OCI-LY1 (cell line): ENCODE results near the gene NPS.

Experiments used
- H2AFZ ChIP-seq: fragments of 200-600 bp; sonication (generic), shearing (Covaris generic); 2 replicates; pipeline ENCODE4 v1.6.0; 2014; ENCODE audit warnings: antibody characterized with exemption, mild to moderate bottlenecking, low read length
- H3F3A ChIP-seq: fragments of 200-600 bp; sonication (generic), shearing (Covaris generic); 2 replicates; pipeline ENCODE4 v1.6.0; 2014; ENCODE audit warnings: mild to moderate bottlenecking, antibody characterized with exemption, low read length, moderate library complexity; ENCODE audit not compliant: insufficient read depth
- H3K27ac ChIP-seq: fragments of 200-600 bp; sonication (generic); 2 replicates; pipeline ENCODE4 v1.5.1; 2014; ENCODE audit warnings: low read length, mixed run types, mild to moderate bottlenecking, low read depth; ENCODE audit not compliant: poor library complexity, severe bottlenecking
- H3K27me3 ChIP-seq: fragments of 200-600 bp; sonication (generic); 2 replicates; pipeline ENCODE4 v1.6.0; 2014; ENCODE audit warnings: antibody characterized with exemption, mild to moderate bottlenecking, low read length, moderate library complexity; ENCODE audit not compliant: insufficient read depth
- H3K36me3 ChIP-seq: fragments of 200-600 bp; sonication (generic); 2 replicates; pipeline ENCODE4 v1.6.1; 2014; ENCODE audit warnings: mild to moderate bottlenecking, antibody characterized with exemption, low read length, moderate library complexity, mixed read lengths; ENCODE audit not compliant: insufficient read depth
- H3K4me1 ChIP-seq: fragments of 200-600 bp; sonication (generic); 2 replicates; pipeline ENCODE4 v1.5.1; 2014; ENCODE audit warnings: mild to moderate bottlenecking, low read length, moderate library complexity; ENCODE audit not compliant: insufficient read depth, severe bottlenecking
- H3K4me2 ChIP-seq: fragments of 200-600 bp; sonication (generic), shearing (Covaris generic); 2 replicates; pipeline ENCODE4 v1.6.1; 2014; ENCODE audit warnings: low read length
- H3K4me3 ChIP-seq: fragments of 200-600 bp; sonication (generic); 2 replicates; pipeline ENCODE4 v1.5.1; 2014; ENCODE audit warnings: low read length, low read depth, mild to moderate bottlenecking, mixed read lengths; ENCODE audit not compliant: poor library complexity, severe bottlenecking
- H3K79me2 ChIP-seq: fragments of 200-600 bp; shearing (Covaris generic); 2 replicates; pipeline ENCODE4 v1.6.1; 2016; ENCODE audit warnings: mixed run types, low read length, mixed read lengths; ENCODE audit not compliant: insufficient read depth
- H3K9ac ChIP-seq: fragments of 200-600 bp; sonication (generic), shearing (Covaris generic); 2 replicates; pipeline ENCODE4 v1.6.1; 2014; ENCODE audit warnings: mild to moderate bottlenecking, low read length, mixed read lengths
- H3K9me2 ChIP-seq: fragments of 200-600 bp; sonication (generic), shearing (Covaris generic); 2 replicates; pipeline ENCODE4 v1.6.1; 2014; ENCODE audit warnings: low read depth, mild to moderate bottlenecking, low read length, mixed read lengths
- H3K9me3 ChIP-seq: fragments of 200-600 bp; shearing (Covaris generic); 2 replicates; pipeline ENCODE4 v1.6.1; 2014; ENCODE audit warnings: low read length, mixed read lengths
- H4K20me1 ChIP-seq: fragments of 200-600 bp; sonication (generic), shearing (Covaris generic); 2 replicates; pipeline ENCODE4 v1.6.0; 2016; ENCODE audit warnings: mild to moderate bottlenecking, low read length; ENCODE audit not compliant: insufficient read depth
- CTCF ChIP-seq: fragments of 200-600 bp; sonication (generic), shearing (Covaris generic); IDR thresholded peaks from 2 replicates; pipeline ENCODE4 v1.5.1; 2017; ENCODE audit warnings: mild to moderate bottlenecking, antibody characterized with exemption, low read length, moderate library complexity, mixed read lengths
- EZH2 ChIP-seq: fragments of 200-600 bp; sonication (generic), shearing (Covaris generic); IDR thresholded peaks from 2 replicates; pipeline ENCODE4 v1.8.0; 2017; ENCODE audit warnings: borderline replicate concordance, mixed run types, mild to moderate bottlenecking, antibody characterized with exemption, low read length, moderate library complexity, mixed read lengths

Gene NPS

GRCh38 chr10:127563718-127564553, 14.8 kb downstream of the NPS start:
- no peaks in the 10 kb centered on the region for H3K4me1 ChIP-seq
- H3K9ac ChIP-seq, result no peak overlapping the region
- no peaks in the 10 kb centered on the region for H3K27me3 ChIP-seq
- no peak overlapping the region for H3K27ac ChIP-seq
- TF ChIP-seq EZH2, result no peak
- peak; percentile 88 for TF ChIP-seq CTCF
- no peaks in the 10 kb centered on the region for H3K79me2 ChIP-seq
- no peaks in the 10 kb centered on the region for H3K9me3 ChIP-seq
- no peak overlapping the region for H3K4me2 ChIP-seq
- H4K20me1 ChIP-seq, result no peaks in the 10 kb centered on the region
- H3K36me3 ChIP-seq, result no peaks in the 10 kb centered on the region
- H3K9me2 ChIP-seq, result no peaks in the 10 kb centered on the region
- H3K4me3 ChIP-seq, result no peak overlapping the region
- no peaks in the 10 kb centered on the region for H3F3A ChIP-seq
- no peak overlapping the region for H2AFZ ChIP-seq

GRCh38 chr10:127564644-127565043, 15.5 kb downstream of the NPS start:
- H3K27me3 ChIP-seq, result no peaks in the 10 kb centered on the region
- H3K4me1 ChIP-seq, result no peaks in the 10 kb centered on the region
- no peaks in the 10 kb centered on the region for H3K36me3 ChIP-seq
- no peak overlapping the region for H3K4me3 ChIP-seq
- no peaks in the 10 kb centered on the region for H4K20me1 ChIP-seq
- no peak overlapping the region for H3K4me2 ChIP-seq
- no peak overlapping the region for H3K27ac ChIP-seq
- H3F3A ChIP-seq, result no peaks in the 10 kb centered on the region
- TF ChIP-seq CTCF (no peak), EZH2 (no peak)
- H3K9me3 ChIP-seq, result no peaks in the 10 kb centered on the region
- H2AFZ ChIP-seq, result no peak overlapping the region
- no peaks in the 10 kb centered on the region for H3K79me2 ChIP-seq
- no peak overlapping the region for H3K9ac ChIP-seq
- H3K9me2 ChIP-seq, result no peaks in the 10 kb centered on the region

GRCh38 chr10:127565583-127565982, 16.5 kb downstream of the NPS start:
- no peaks in the 10 kb centered on the region for H4K20me1 ChIP-seq
- no peak overlapping the region for H2AFZ ChIP-seq
- no peak overlapping the region for H3K9ac ChIP-seq
- H3K27ac ChIP-seq, result no peak overlapping the region
- no peaks in the 10 kb centered on the region for H3F3A ChIP-seq
- no peaks in the 10 kb centered on the region for H3K36me3 ChIP-seq
- no peaks in the 10 kb centered on the region for H3K9me3 ChIP-seq
- no peak overlapping the region for H3K4me2 ChIP-seq
- no peaks in the 10 kb centered on the region for H3K4me1 ChIP-seq
- H3K79me2 ChIP-seq, result no peaks in the 10 kb centered on the region
- H3K27me3 ChIP-seq, result no peaks in the 10 kb centered on the region
- TF ChIP-seq CTCF (no peak), EZH2 (no peak)
- no peak overlapping the region for H3K4me3 ChIP-seq
- H3K9me2 ChIP-seq, result no peaks in the 10 kb centered on the region
